Measurements from ENCODE around the gene CIAPIN1.

The CIAPIN1 gene

GRCh38 chr16:57469046-57469445 is 21.9 kb upstream of the CIAPIN1 start:
- no CpG with 5 or more reads among the region's 11 CpGs for WGBS (ENCODE audit: extremely low coverage, insufficient coverage, insufficient read length)
- no peak overlapping the region for H3K9ac ChIP-seq (ENCODE audit: low read length)
- H3K9me3 ChIP-seq (ENCODE audit: insufficient read depth, low read depth, low read length) = no peaks in the 10 kb centered on the region
- no peak overlapping the region for H3K18ac ChIP-seq (ENCODE audit: low read length)
- H4K12ac ChIP-seq (ENCODE audit: low read depth, low read length) = no peak overlapping the region
- H2BK120ac ChIP-seq (ENCODE audit: insufficient read depth, low read length, poor library complexity) = no peak overlapping the region
- no peak overlapping the region for H3K27ac ChIP-seq (ENCODE audit: low read depth, low read length)
- no peak overlapping the region for H2AFZ ChIP-seq (ENCODE audit: insufficient read depth, low read length, poor library complexity)
- H3K4me3 ChIP-seq (ENCODE audit: low read depth, low read length) = no peak overlapping the region
- no peak overlapping the region for H2BK5ac ChIP-seq (ENCODE audit: low read depth, low read length, poor library complexity)
- DNase-seq = no peak
- peaks cover 3 to 5% of the 10 kb centered on the region in 2 experiments for H3K4me1 ChIP-seq (ENCODE audit: control insufficient read depth in 1 of 2, insufficient read depth in 2 of 2, low read length in 2 of 2)
- H3K79me2 ChIP-seq (ENCODE audit: control insufficient read depth, insufficient read depth, low read length, poor library complexity) = no peaks in the 10 kb centered on the region
- no peak overlapping the region for H3K4ac ChIP-seq (ENCODE audit: low read depth, low read length)
- no peak overlapping the region for H4K8ac ChIP-seq (ENCODE audit: low read depth, low read length)
- no peak overlapping the region for H2BK12ac ChIP-seq (ENCODE audit: low read length)
- H2AK5ac ChIP-seq (ENCODE audit: low read length) = no peak overlapping the region
- peaks cover 62 to 81% of the 10 kb centered on the region in 2 experiments for H3K36me3 ChIP-seq (ENCODE audit: control insufficient read depth in 1 of 2, insufficient read depth in 2 of 2, low read length in 2 of 2)
- no peak overlapping the region for H3K23ac ChIP-seq (ENCODE audit: low read length)
- H4K91ac ChIP-seq (ENCODE audit: low read depth, low read length) = no peak overlapping the region
- no peaks in the 10 kb centered on the region for H3K27me3 ChIP-seq (ENCODE audit: insufficient read depth, low read length)
- H3K14ac ChIP-seq (ENCODE audit: low read length) = no peak overlapping the region
- H3K4me2 ChIP-seq (ENCODE audit: low read length) = no peak overlapping the region
- peaks cover 6% of the 10 kb centered on the region for H3K79me1 ChIP-seq (ENCODE audit: low read length)

- Histone ChIP-seq H2AK5ac (ENCODE audit: low read length) (no peak overlapping the region), H3K18ac (ENCODE audit: low read length) (no peak overlapping the region), H3K9me3 (ENCODE audit: insufficient read depth, low read depth, low read length) (no peaks in the 10 kb centered on the region), H3K4me2 (ENCODE audit: low read length) (no peak overlapping the region), H2AFZ (ENCODE audit: insufficient read depth, low read length, poor library complexity) (no peak overlapping the region), H2BK5ac (ENCODE audit: low read depth, low read length, poor library complexity) (no peak overlapping the region), H2BK120ac (ENCODE audit: insufficient read depth, low read length, poor library complexity) (no peak overlapping the region), H3K14ac (ENCODE audit: low read length) (no peak overlapping the region), H4K12ac (ENCODE audit: low read depth, low read length) (no peak overlapping the region), H3K27ac (ENCODE audit: low read depth, low read length) (no peak overlapping the region), H3K79me1 (ENCODE audit: low read length) (peaks cover 6% of the 10 kb centered on the region), H4K8ac (ENCODE audit: low read depth, low read length) (no peak overlapping the region), H3K4me1 (ENCODE audit: control insufficient read depth in 1 of 2, insufficient read depth in 2 of 2, low read length in 2 of 2) (peaks cover 6 to 9% of the 10 kb centered on the region in 2 experiments), H3K9ac (ENCODE audit: low read length) (no peak overlapping the region), H3K23ac (ENCODE audit: low read length) (no peak overlapping the region), H3K27me3 (ENCODE audit: insufficient read depth, low read length) (no peaks in the 10 kb centered on the region), H3K79me2 (ENCODE audit: control insufficient read depth, insufficient read depth, low read length, poor library complexity) (peaks cover 3% of the 10 kb centered on the region), H3K4me3 (ENCODE audit: low read depth, low read length) (no peak overlapping the region), H4K91ac (ENCODE audit: low read depth, low read length) (no peak overlapping the region), H3K36me3 (ENCODE audit: control insufficient read depth in 1 of 2, insufficient read depth in 2 of 2, low read length in 2 of 2) (peaks cover 59 to 80% of the 10 kb centered on the region in 2 experiments), H3K4ac (ENCODE audit: low read depth, low read length) (no peak overlapping the region), H2BK12ac (ENCODE audit: low read length) (no peak overlapping the region)
- no peak for DNase-seq
- WGBS (ENCODE audit: extremely low coverage, insufficient coverage, insufficient read length) = no CpG with 5 or more reads among the region's 2 CpGs
Observed at GRCh38 chr16:57468346-57468745, 21.2 kb upstream of the CIAPIN1 start.

- no peak overlapping the region for H3K27ac ChIP-seq (ENCODE audit: low read depth, low read length)
- H3K4me2 ChIP-seq (ENCODE audit: low read length) = no peak overlapping the region
- H3K79me2 ChIP-seq (ENCODE audit: control insufficient read depth, insufficient read depth, low read length, poor library complexity) = peaks cover 11% of the 10 kb centered on the region
- no peak overlapping the region for H3K23ac ChIP-seq (ENCODE audit: low read length)
- no peak overlapping the region for H3K14ac ChIP-seq (ENCODE audit: low read length)
- no peak overlapping the region for H3K18ac ChIP-seq (ENCODE audit: low read length)
- H4K91ac ChIP-seq (ENCODE audit: low read depth, low read length) = no peak overlapping the region
- H2BK5ac ChIP-seq (ENCODE audit: low read depth, low read length, poor library complexity) = no peak overlapping the region
- H2BK12ac ChIP-seq (ENCODE audit: low read length) = no peak overlapping the region
- H3K4me1 ChIP-seq (ENCODE audit: control insufficient read depth in 1 of 2, insufficient read depth in 2 of 2, low read length in 2 of 2) = peaks cover 6 to 8% of the 10 kb centered on the region in 2 experiments
- H4K8ac ChIP-seq (ENCODE audit: low read depth, low read length) = no peak overlapping the region
- no peaks in the 10 kb centered on the region for H3K9me3 ChIP-seq (ENCODE audit: insufficient read depth, low read depth, low read length)
- H3K4ac ChIP-seq (ENCODE audit: low read depth, low read length) = no peak overlapping the region
- H3K4me3 ChIP-seq (ENCODE audit: low read depth, low read length) = no peak overlapping the region
- no peak overlapping the region for H2BK120ac ChIP-seq (ENCODE audit: insufficient read depth, low read length, poor library complexity)
- no peak for DNase-seq
- H3K79me1 ChIP-seq (ENCODE audit: low read length) = peaks cover 5% of the 10 kb centered on the region
- H4K12ac ChIP-seq (ENCODE audit: low read depth, low read length) = no peak overlapping the region
- H3K27me3 ChIP-seq (ENCODE audit: insufficient read depth, low read length) = no peaks in the 10 kb centered on the region
- H2AK5ac ChIP-seq (ENCODE audit: low read length) = no peak overlapping the region
- H2AFZ ChIP-seq (ENCODE audit: insufficient read depth, low read length, poor library complexity) = no peak overlapping the region
- no peak overlapping the region for H3K9ac ChIP-seq (ENCODE audit: low read length)
- WGBS (ENCODE audit: extremely low coverage, insufficient coverage, insufficient read length) = no CpG with 5 or more reads among the region's 2 CpGs
- peaks cover 36 to 58% of the 10 kb centered on the region in 2 experiments for H3K36me3 ChIP-seq (ENCODE audit: control insufficient read depth in 1 of 2, insufficient read depth in 2 of 2, low read length in 2 of 2)
Observed at GRCh38 chr16:57464523-57464922, 17.3 kb upstream of the CIAPIN1 start.

- Histone ChIP-seq H4K12ac (ENCODE audit: low read depth, low read length) (peak overlapping the region; percentile 52), H2BK5ac (ENCODE audit: low read depth, low read length, poor library complexity) (peak overlapping the region; percentile 85), H2AFZ (ENCODE audit: insufficient read depth, low read length, poor library complexity) (peak overlapping the region; percentile 53), H3K9me3 (ENCODE audit: insufficient read depth, low read depth, low read length) (no peaks in the 10 kb centered on the region), H3K23ac (ENCODE audit: low read length) (no peak overlapping the region), H3K79me2 (ENCODE audit: control insufficient read depth, insufficient read depth, low read length, poor library complexity) (peaks cover 11% of the 10 kb centered on the region), H3K27me3 (ENCODE audit: insufficient read depth, low read length) (no peaks in the 10 kb centered on the region), H4K91ac (ENCODE audit: low read depth, low read length) (peak overlapping the region; percentile 82), H2BK120ac (ENCODE audit: insufficient read depth, low read length, poor library complexity) (peak overlapping the region; percentile 79), H3K4me3 (ENCODE audit: low read depth, low read length) (peak overlapping the region; percentile 92), H3K9ac (ENCODE audit: low read length) (peak overlapping the region; percentile 65), H2AK5ac (ENCODE audit: low read length) (peak overlapping the region; percentile 98), H3K14ac (ENCODE audit: low read length) (peak overlapping the region; percentile 45), H3K79me1 (ENCODE audit: low read length) (peaks cover 5% of the 10 kb centered on the region), H3K36me3 (ENCODE audit: control insufficient read depth in 1 of 2, insufficient read depth in 2 of 2, low read length in 2 of 2) (peaks cover 31 to 55% of the 10 kb centered on the region in 2 experiments), H3K4me1 (ENCODE audit: control insufficient read depth in 1 of 2, insufficient read depth in 2 of 2, low read length in 2 of 2) (peaks cover 6 to 9% of the 10 kb centered on the region in 2 experiments), H2BK12ac (ENCODE audit: low read length) (peak overlapping the region; percentile 78), H3K4me2 (ENCODE audit: low read length) (peak overlapping the region; percentile 65), H4K8ac (ENCODE audit: low read depth, low read length) (peak overlapping the region; percentile 93), H3K4ac (ENCODE audit: low read depth, low read length) (peak overlapping the region; percentile 99), H3K27ac (ENCODE audit: low read depth, low read length) (peak overlapping the region; percentile 12), H3K18ac (ENCODE audit: low read length) (peak overlapping the region; percentile 90)
- peak in 1 of 2 donors; percentile 13 for DNase-seq
- no CpG with 5 or more reads among the region's 16 CpGs for WGBS (ENCODE audit: extremely low coverage, insufficient coverage, insufficient read length)
Observed at GRCh38 chr16:57462978-57463362, 15.8 kb upstream of the CIAPIN1 start.
